Glutamatergic neuron (in vitro differentiated cells): ENCODE results near the gene PRR36. TPM values are rescaled to one million over a fixed set of nuclear protein-coding genes. Genes with fewer than 3 reads are reported as not detected.

Experiments
- DNase-seq: peaks from one replicate; pipeline ENCODE4 v3.0.0; 2022
- H3K27ac Mint-ChIP-seq: one replicate; pipeline ENCODE4 v1.8.0; 2020; ENCODE audit warnings: mild to moderate bottlenecking, mixed read lengths, inconsistent platforms; ENCODE audit not compliant: unreplicated experiment
- H3K27me3 Mint-ChIP-seq: one replicate; pipeline ENCODE4 v1.8.0; 2020; ENCODE audit warnings: mild to moderate bottlenecking, moderate library complexity, mixed read lengths, inconsistent platforms; ENCODE audit not compliant: unreplicated experiment
- H3K36me3 Mint-ChIP-seq: one replicate; pipeline ENCODE4 v1.8.0; 2020; ENCODE audit warnings: mild to moderate bottlenecking, mixed read lengths, inconsistent platforms; ENCODE audit not compliant: unreplicated experiment
- H3K4me1 Mint-ChIP-seq: one replicate; pipeline ENCODE4 v1.8.0; 2020; ENCODE audit warnings: mild to moderate bottlenecking, low read depth, mixed read lengths, inconsistent platforms; ENCODE audit not compliant: unreplicated experiment
- H3K4me3 Mint-ChIP-seq: one replicate; pipeline ENCODE4 v1.8.0; 2020; ENCODE audit warnings: mild to moderate bottlenecking, mixed read lengths, inconsistent platforms; ENCODE audit not compliant: unreplicated experiment
- H3K9me3 Mint-ChIP-seq: one replicate; pipeline ENCODE4 v1.8.0; 2020; ENCODE audit warnings: mild to moderate bottlenecking, moderate library complexity, mixed read lengths, inconsistent platforms; ENCODE audit not compliant: unreplicated experiment
- CTCF ChIP-seq: fragments of 200-600 bp; sonication (generic); IDR thresholded peaks from one replicate; pipeline ENCODE4 v1.5.0; 2021; ENCODE audit not compliant: partially characterized antibody, unreplicated experiment
- total RNA-seq: library from RNA; stranded (reverse); fragmentation: NEBNext Ultra II Directional; extraction: Animal tissue kit (Norgen Biotek cat#: 25700); gene quantifications from one replicate; pipeline ENCODE4 v1.2.1, GENCODE V29; 2021; ENCODE audit not compliant: unreplicated experiment

The PRR36 gene
- total RNA-seq, 1 donor from 2014 or later, result 37.4 TPM

- no peak for TF ChIP-seq CTCF
- peaks cover 12% of the 10 kb centered on the region for H3K9me3 Mint-ChIP-seq
- no peak overlapping the region for H3K27ac Mint-ChIP-seq
- no peak for DNase-seq
- no peak overlapping the region for H3K4me3 Mint-ChIP-seq
- peaks cover 7% of the 10 kb centered on the region for H3K27me3 Mint-ChIP-seq
- H3K36me3 Mint-ChIP-seq, result no peaks in the 10 kb centered on the region
- H3K4me1 Mint-ChIP-seq, result peaks cover 7% of the 10 kb centered on the region
These were observed 34.0 kb upstream of the PRR36 start for GRCh38 chr19:7908078-7908699.

DNA sequence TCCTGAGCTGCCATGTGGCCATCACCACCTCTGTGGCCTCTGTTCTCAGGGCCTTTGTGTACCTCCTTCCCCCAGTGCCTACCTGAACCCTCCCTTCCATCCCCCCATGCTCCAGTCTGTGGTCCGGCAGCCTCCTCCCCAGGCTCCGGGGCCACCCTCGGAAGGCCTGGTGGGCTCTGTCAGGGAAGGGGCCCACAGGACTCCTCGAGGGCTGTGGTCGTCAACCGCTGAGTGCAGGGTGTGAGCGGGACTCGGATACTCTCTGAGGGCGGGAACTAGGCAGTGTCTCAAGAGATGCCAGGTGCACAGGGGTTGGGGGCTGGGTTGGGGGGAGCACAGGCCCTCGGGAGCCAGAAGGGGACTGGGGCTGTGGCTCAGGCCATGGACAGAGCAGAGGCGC lies 33.4 kb upstream of the PRR36 start:
- Mint-ChIP-seq H3K9me3 (peaks cover 12% of the 10 kb centered on the region), H3K4me3 (no peak overlapping the region), H3K27me3 (peaks cover 10% of the 10 kb centered on the region), H3K27ac (no peak overlapping the region), H3K4me1 (peaks cover 8% of the 10 kb centered on the region), H3K36me3 (no peaks in the 10 kb centered on the region)
- no peak for DNase-seq
- TF ChIP-seq CTCF, result no peak

DNA sequence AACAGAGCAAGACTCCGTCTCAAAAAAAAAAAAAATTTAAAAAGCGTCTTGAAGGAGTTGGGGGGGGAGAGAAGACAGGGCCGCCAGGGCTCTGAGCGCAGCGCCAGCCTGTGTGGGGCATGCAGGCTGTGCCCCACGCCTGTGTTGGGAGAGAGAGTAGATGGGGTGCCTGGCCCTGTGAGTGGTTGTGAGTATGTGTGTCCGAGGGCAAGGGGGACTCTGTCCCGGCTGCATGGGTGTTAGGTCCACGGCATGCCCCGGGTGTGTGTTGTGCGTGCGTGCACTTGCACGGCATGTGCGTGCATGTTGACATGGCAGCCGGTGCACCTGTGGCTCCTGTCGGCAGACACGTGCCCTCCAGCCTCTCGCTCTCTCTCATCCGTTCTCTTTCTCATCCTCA lies 32.9 kb upstream of the PRR36 start:
- H3K4me1 Mint-ChIP-seq, result peaks cover 10% of the 10 kb centered on the region
- no peak for TF ChIP-seq CTCF
- peaks cover 10% of the 10 kb centered on the region for H3K27me3 Mint-ChIP-seq
- no peak overlapping the region for H3K4me3 Mint-ChIP-seq
- no peak for DNase-seq
- H3K36me3 Mint-ChIP-seq, result no peaks in the 10 kb centered on the region
- H3K9me3 Mint-ChIP-seq, result peaks cover 12% of the 10 kb centered on the region
- no peak overlapping the region for H3K27ac Mint-ChIP-seq

- no peak for TF ChIP-seq CTCF
- Mint-ChIP-seq H3K4me1 (peaks cover 10% of the 10 kb centered on the region), H3K36me3 (no peaks in the 10 kb centered on the region), H3K27ac (peak overlapping the region; percentile 84), H3K27me3 (peaks cover 10% of the 10 kb centered on the region), H3K4me3 (peak overlapping the region; percentile 83), H3K9me3 (peaks cover 12% of the 10 kb centered on the region)
- no peak for DNase-seq
These were observed 31.7 kb upstream of the PRR36 start for GRCh38 chr19:7905859-7906258.

- DNase-seq, result no peak
- Mint-ChIP-seq H3K27ac (peak overlapping the region; percentile 12), H3K9me3 (peaks cover 12% of the 10 kb centered on the region), H3K36me3 (no peaks in the 10 kb centered on the region), H3K4me3 (peak overlapping the region; percentile 86), H3K27me3 (peaks cover 12% of the 10 kb centered on the region), H3K4me1 (peaks cover 10% of the 10 kb centered on the region)
- no peak for TF ChIP-seq CTCF
These were observed 31.1 kb upstream of the PRR36 start for GRCh38 chr19:7905268-7905667.
